HPDE6-E6E7 (cell line): Measurements from ENCODE around the gene CRIM1.
"Not testable (repeated sequence)": the region's sequence is repeated elsewhere in the genome, so short reads cannot be mapped to it uniquely, and the experiment has no call there.

ENCODE experiments used
- DNase-seq: peaks from one replicate; pipeline ENCODE4 v3.0.0; 2011; ENCODE audit warnings: missing footprints; ENCODE audit errors: extremely low spot score

Gene CRIM1, protein sequence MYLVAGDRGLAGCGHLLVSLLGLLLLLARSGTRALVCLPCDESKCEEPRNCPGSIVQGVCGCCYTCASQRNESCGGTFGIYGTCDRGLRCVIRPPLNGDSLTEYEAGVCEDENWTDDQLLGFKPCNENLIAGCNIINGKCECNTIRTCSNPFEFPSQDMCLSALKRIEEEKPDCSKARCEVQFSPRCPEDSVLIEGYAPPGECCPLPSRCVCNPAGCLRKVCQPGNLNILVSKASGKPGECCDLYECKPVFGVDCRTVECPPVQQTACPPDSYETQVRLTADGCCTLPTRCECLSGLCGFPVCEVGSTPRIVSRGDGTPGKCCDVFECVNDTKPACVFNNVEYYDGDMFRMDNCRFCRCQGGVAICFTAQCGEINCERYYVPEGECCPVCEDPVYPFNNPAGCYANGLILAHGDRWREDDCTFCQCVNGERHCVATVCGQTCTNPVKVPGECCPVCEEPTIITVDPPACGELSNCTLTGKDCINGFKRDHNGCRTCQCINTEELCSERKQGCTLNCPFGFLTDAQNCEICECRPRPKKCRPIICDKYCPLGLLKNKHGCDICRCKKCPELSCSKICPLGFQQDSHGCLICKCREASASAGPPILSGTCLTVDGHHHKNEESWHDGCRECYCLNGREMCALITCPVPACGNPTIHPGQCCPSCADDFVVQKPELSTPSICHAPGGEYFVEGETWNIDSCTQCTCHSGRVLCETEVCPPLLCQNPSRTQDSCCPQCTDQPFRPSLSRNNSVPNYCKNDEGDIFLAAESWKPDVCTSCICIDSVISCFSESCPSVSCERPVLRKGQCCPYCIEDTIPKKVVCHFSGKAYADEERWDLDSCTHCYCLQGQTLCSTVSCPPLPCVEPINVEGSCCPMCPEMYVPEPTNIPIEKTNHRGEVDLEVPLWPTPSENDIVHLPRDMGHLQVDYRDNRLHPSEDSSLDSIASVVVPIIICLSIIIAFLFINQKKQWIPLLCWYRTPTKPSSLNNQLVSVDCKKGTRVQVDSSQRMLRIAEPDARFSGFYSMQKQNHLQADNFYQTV

DNA sequence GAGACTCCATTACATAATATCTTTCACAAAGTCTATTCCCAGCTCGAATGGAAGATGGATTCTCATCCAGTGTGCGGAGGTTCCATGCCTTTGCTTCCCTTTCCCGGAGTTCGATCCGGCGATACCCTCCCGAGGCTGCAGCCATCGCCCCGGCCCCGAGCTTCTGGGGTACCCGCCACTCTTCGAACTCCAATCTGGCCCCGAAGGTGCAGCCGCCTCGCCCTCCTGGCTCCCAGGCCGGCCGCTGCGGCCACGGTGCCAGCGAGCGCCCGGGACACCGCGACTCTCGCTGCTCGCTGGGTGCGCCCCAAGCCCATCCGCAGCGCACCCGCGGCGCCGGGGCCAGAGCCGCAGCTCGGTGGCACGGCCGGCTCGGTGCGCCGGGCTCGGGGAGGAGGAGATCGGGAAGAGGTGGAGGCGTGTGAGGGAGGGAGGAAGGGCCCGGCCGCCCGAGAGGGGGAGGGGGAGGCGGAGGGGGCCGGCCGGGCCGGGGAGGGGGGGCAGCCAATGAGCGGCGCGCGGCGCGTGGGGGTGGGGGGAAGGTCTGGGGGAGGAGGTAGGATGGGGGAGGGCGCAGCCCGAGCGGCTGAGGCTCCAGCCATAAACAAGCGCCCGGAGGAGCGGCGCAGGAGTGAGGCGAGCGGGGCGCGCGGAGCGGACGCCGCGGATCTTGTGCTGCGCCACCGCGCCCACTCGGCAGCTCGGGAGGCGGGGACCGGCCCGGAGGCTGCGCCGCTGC lies at the start of gene CRIM1:
CRIM1 (plus strand) TSS at position 628 of the 739 bp plus-strand sequence. CDS start 515 bp downstream, outside the sequence.
- peak; percentile 52 for DNase-seq

DNA sequence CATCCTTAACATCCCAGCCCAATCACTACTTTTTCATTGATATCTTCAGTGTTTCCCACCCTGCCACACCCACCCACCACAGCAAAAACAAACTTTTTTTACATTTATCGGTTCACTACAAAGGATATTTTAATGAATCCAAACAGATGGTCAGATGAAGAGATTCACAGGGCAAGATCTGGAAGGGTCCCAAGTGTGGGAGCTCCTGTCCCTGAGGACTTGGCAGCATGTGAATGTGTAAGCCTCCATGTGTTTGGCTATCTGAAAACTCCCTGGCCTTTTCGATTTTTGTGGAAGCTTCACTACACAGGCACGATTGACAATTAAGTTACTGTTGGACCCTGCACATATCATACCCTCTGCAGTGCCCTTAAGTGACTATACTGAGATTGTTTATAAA lies 48.1 kb upstream of the CRIM1 start:
- DNase-seq: no peak

DNA sequence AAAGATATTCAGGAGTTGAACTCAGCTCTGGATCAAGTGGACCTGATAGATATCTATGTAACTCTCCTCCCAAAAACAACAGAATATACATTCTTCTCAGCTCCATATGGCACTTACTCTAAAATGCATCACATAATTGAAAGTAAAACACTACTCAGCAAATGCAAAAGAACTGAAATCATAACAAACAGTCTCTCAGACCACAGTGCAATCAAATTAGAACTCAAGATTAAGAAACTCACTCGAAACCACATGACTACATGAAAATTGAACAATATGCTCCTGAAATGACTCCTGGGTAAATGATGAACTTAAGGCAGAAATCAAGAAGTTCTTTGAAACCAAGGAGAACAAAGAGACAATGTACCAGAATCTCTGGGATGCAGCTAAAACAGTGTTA lies 45.1 kb upstream of the CRIM1 start:
- not testable (repeated sequence) for DNase-seq

DNA sequence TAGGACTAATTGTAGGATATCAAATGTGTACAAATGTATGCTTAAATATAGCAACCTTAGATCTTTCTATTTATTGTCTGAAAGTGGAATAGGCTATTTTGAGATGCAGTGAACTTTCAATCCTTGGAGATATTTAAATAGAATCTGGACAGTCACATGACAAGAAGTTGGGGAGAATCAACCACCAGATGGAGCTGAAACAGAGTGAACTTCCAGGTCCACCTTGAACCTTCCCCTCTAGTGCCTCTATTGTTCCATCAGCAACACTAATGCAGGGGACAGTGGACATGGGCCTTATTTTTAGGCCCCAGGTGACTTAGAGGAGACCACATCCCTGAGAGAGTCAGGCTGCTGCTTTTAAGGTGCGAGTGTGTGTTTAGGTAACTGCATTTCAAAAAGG lies 37.0 kb upstream of the CRIM1 start:
- no peak for DNase-seq

DNA sequence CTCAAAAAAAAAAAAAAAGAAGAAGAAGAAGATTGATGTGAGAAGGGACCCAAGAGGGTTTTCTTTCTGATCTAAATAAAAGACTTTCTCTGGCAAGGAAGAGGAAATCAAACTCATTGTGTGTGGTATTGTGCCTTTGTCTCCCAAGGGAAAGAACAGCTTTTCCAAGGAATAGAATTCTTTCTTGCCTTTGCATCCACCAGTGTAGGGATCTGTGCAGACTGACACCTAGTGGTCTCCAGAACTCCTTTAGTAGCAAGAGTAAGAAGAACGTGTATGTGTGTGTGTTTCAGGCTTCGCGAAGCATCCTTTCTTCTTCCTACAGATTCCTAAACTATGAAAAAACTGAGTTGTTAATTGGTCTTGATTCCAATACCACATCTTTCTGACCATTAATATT lies 33.5 kb upstream of the CRIM1 start:
- no peak for DNase-seq

DNA sequence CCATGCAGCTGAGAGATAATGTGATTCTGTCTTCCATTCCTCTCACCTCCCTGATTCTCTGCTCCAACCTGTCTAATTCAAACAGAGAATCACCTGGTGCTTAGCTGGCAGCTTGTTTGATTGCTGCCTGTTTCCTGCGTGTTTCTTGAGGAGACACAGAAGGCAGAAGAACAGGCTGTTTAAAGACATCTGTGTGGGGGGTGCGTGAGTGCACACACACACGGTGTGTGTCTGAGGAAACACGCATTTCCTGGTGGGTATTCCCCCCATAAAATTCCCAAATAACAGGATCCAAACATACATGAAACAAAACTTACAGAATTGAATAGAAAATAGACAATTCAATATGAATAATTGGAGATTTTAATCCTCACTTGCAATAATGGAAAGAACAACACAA lies 29.3 kb upstream of the CRIM1 start:
- no peak for DNase-seq

DNA sequence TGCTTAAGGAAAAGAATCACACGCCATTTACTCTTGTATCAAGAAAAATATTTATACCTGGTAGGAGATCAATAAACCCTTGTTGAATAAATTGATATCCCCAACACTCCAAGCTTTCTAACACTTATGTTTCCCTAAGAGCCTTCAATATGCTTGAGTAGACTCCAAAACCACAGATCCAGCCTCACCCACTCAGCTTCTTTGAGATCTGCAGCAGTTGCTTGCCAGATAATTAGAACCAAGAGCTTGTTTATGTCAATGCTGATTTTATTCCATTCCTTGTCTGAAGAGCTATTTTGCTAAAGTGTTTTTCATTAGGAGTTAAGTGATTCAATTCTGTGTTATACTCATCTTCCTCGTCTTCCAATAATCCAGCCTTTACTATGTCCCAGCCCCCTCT lies 26.3 kb upstream of the CRIM1 start:
- DNase-seq: no peak

DNA sequence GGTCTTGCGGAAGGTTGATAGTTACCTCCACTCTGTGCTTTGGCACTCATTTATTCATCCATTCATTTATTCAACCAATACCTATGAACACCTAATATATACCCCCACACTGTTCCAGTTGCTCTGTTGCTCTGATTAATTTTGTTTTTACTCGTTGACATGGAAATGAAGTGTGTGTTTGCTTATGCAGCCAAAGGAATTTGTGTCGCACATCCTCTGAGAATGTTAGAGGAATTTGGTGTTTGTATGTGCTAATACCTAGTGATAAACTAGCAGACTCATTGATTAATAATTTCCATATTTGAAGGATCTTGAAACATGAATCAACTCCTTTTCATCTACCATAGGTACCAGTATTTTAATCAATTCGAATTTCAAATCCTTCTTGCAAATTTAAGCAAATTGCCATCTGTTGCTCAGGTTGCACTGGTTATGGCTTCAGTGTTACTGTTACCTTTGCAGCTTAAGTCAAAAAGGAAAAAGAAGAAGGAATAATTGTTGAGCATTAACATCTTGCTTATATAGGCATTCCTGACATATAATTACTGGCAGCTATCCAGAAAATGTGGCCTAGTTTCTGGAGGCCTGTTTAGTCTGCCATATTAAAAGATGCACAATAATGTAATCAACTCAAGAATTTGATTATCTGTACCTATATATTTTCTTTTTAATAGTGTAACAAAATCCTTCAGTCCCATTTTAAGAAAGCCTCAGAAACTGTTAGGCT lies 25.7 kb upstream of the CRIM1 start:
- DNase-seq: no peak

DNA sequence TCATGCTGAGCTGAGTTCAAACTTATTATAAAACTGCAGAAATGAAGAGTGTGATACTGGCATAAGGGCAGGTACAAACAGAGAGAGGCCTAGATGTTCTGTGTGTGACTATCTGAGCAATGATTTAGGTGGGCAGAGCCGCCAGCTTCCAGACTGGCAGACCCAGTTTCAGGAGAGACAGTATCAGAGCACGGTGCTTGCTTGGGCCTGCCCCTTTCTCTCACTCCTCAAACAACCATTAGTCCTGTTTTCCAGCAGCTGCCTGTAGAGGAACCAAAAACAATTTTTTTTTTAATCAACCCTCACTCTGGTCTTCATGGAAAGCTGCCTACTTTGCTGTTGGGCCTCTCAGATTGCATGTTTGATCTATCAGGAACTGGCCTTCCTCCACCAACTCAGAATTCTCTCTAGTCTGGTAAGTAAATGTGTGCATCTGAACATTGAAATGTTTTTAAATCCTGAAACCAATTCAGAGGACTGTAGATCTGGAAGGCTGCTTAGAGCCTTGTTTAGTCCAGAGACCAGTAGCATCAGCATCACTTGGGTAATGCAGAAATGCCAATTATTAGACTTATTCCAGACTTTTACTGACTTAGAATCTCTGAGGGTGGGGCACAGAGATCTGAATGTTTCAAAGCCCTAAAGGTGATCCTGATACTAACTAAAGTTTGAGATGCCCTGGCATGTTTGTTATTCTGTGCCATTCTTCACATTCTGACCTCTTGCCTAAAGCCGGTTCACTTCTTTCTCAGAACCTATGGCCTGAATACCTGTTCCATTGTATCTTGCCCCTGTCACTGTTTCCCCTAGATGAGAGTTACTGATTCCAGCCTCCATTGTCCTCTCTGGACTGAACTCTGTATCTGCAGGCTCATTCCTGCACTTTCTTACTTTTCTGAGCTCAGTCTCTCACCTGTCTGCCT lies 24.8 kb upstream of the CRIM1 start:
- no peak for DNase-seq

DNA sequence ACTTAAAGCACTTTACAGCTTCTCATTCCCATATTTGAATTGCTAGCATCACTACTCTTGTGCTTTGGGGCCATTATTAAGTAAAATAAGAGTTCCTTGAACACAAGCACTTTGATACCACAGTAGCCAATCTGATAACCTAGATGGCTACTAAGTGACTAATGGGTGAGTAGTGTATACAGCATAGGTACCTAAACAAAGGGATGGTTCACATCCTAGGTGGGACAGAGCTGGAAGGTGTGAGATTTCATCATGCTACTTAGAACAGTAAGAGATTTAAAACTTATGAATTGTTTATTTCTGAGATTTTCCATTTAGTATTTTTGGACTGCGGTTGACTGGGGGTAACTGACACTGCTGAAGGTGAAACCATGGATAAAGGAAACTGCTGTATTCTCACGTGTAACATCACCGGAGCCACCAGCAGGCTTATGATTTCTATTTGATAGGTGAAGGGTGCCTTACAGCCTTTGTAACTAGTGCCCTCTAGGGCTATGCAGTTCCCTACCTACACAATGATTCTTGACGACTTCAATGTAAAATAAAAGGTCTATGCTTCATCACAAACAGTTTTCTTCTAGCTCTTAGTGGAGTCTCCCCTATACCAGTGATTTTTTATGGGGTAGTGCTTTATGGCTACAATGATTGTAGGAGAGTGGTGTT lies 22.1 kb upstream of the CRIM1 start:
- DNase-seq: no peak

DNA sequence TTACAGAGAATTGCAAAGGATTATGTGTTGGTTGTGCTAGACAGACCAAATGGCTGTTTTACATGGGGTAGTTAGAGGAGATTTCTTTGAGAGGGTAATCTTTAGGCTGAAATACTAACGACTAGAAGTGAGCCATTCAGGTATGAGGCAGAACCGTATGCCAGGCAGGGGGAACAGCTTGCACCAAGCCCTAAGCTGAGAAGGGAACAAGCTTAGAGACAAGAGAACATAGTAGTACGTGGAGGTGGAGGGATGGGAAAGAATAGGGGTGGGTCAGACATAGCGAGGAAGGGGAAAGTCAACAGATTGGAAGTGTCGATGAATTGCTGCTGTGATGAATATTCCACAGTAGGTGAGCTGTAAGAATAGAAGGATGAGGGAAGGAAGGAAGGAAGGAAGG lies 20.0 kb upstream of the CRIM1 start:
- DNase-seq: no peak

DNA sequence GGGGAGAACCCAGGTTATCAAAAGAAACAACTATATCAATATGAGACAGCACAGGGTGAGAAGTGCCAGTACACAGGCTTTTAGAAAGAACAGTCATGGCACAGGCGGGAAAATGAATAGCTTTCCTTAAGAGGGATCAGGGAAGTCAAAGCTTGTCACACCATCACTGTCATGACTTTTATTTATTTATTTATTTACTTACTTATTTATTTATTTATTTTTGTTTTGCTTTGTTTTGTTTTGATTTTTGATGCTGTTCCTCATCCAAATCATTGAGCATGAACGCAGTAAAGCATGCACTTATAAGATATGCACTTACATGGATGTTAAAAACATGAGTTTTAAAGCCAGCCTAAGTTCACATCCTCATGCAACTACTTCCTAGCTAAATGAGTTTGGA lies 19.3 kb upstream of the CRIM1 start:
- no peak for DNase-seq

DNA sequence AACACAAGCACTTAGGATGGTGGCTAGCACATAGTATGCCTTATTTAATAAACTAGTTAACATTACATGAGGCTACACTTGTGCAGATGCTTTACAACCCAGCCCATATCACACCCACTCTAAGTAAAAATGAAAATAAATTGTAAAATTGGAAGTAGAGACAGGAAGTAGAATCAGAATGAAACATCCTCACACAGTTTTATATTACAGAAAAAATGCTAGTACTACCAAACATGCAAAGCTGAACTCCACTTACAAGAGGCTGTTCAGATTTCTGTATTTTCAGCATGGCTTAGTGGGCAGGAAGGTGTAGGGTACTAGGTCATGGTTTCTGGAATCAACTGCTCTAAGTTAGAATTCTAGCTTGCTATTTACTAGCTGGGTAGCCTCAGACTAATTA lies 18.2 kb upstream of the CRIM1 start:
- no peak for DNase-seq

DNA sequence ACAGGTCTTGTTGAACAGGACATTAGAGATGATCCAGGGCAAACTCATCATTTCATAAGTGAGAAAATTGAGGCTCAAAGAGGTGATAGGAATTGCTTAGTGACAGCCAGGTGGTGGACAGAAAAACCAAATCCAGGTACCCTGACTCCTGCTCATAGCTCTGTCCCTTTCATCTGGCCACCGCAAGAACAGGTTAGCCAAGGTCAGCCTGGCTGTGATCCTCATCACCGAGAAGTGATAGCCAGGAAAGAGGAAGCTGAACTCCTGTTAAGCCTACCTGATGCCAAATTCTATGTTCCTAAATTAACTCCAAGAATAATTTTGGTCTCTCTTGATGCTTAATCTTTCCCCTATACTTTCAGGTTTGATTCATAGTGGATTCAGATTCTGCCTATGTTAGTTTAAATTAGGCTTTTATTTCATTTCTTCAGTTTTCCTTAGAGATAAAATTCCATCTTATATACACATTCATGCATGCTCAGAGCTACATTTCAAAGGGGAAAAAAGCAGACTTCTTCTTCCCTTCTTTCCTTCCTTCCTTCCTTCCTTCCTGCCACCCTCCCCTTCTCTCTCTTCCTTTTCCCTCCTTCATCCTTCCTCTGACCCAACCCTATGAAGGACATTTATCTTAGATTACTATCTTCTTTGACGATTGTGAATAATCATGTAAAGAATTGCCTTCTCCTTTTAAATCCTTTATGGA lies 17.3 kb upstream of the CRIM1 start:
- no peak for DNase-seq

DNA sequence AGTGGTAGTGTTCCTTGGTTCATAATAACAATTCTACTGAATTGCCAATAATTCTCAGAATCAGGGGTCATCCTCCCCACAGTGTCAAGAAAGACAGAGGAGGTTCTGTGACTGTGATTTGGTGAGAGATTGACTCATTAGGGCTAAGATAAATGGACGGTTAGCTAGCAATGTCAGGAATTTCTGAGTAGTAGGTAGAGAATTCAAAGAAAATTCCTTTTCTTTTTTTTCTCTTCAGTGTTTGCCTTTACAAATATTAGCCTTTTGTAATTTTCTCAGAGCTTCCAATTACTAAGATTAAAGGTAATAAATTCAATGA lies 16.8 kb upstream of the CRIM1 start:
- no peak for DNase-seq

DNA sequence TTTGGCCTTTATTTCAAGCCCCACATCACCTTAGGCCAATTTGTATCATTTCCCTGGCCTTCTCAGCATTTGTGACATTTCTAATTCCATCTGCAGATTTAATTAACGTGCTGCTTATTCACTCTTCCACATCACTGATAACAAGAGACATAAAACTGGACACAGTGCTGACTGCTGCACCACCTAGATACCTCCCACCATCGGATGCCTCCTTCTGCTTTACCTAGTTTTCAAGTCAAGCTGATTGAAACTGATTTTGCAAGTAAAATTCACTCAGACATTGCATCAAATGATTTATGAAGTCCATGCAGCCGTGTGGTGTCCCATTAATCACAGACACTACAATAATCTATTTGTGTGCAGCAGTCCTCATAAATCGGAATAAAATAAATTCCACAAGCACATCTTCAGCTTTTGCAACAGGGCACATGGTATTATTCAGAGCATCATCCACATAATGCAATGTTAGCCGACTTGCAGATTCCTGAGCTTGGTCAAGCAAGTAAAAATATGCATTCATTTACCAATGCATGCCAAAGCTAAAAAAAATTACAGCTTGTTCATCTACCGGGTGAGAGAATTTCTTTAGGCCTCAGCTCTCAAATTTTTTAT lies 15.9 kb upstream of the CRIM1 start:
- DNase-seq: no peak

DNA sequence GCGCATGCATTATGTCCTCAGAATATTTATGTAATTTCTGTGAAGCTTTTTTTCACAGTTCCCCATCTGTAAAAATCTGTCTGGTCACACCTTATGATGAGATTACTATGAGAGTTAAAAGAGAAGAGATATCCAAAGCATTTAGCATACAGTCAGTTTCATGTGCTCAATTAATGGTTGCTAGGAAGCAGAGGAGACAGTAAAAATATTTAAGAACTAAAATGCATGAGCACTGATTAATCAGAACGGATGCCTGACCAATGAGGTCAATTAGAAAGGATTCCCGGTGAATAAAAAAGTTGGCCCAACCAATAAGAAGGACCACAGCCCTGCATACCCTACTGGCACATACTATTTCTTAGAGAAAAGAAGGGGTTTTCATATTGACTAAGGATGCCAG lies 12.0 kb upstream of the CRIM1 start:
- DNase-seq: no peak

DNA sequence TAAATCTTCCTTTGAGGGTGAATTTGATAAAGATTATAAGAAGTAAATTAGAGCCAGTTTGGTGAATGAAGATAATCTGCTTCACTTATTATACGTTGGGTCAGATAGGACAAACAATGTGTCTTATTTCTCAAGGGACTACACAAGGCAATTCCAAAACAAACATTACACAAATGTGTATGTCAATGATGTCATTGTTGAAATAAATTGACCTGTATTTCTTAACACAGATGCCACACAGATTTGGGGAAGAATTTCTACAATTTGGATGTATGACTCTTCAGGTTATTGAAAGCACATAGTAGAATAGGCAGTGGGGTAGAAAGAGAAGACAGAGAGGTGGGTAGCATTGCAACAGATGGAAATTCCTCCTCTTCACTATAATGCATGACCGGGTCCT lies 6.9 kb upstream of the CRIM1 start:
- no peak for DNase-seq

DNA sequence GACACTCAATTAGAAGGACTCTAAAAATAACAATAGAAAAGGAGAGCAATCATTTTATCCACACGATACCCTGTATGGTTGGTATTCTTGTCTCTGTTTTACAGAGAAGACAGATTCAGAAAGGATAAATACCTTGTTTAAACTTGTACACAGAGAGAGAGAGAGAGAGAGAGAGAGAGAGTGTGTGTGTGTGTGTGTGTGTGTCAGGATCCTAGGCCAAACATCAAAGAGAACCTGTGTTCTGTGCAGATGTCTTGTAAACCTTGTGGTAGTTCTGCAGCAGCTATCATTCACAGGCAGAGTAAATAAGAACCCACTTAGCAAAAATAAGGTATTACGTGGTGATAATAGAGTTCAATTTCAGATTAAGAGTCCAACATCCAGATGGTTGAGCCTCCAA lies 4.3 kb upstream of the CRIM1 start:
- DNase-seq: no peak
